ENCODE results near the gene GRIN3A.

The GRIN3A gene

GRCh38 chr9:101737705-101738565, 512 bp downstream of the GRIN3A start:
- Histone ChIP-seq H3K27me3 (ENCODE audit: control insufficient read depth in 3 of 3, insufficient read depth in 3 of 3, low read depth in 1 of 3, low read length in 3 of 3) (peaks cover 8 to 72% (median 30%) of the 10 kb centered on the region in 3 experiments), H2AK5ac (ENCODE audit: low read depth, low read length) (no peak overlapping the region), H3K4ac (ENCODE audit: low read length) (no peak overlapping the region), H3K9me3 (replicated peaks in 1 of 2; ENCODE audit: control insufficient read depth in 2 of 2, insufficient read depth in 1 of 2, low read depth in 1 of 2, low read length in 2 of 2) (peaks cover 0 to 3% of the 10 kb centered on the region in 2 donors), H2BK15ac (ENCODE audit: low read length) (no peak overlapping the region), H3K4me3 (ENCODE audit: low read length in 2 of 2) (peak overlapping the region in 1 of 2 donors; percentile 77), H3K4me1 (ENCODE audit: control insufficient read depth in 2 of 2, insufficient read depth in 1 of 2, low read depth in 1 of 2, low read length in 2 of 2) (peaks cover 0 to 7% of the 10 kb centered on the region in 2 donors), H3K23ac (ENCODE audit: low read depth, low read length, poor library complexity) (peak overlapping the region; percentile 16), H2BK120ac (ENCODE audit: low read depth, low read length) (no peak overlapping the region), H3K18ac (ENCODE audit: low read length) (no peak overlapping the region), H4K8ac (ENCODE audit: low read depth, low read length) (no peak overlapping the region), H2AFZ (ENCODE audit: low read length) (peak overlapping the region; percentile 81), H2BK12ac (ENCODE audit: low read length) (no peak overlapping the region), H2BK5ac (ENCODE audit: low read length) (no peak overlapping the region), H4K91ac (ENCODE audit: low read depth, low read length, poor library complexity) (no peak overlapping the region), H3K9ac (ENCODE audit: low read depth, low read length, poor library complexity) (no peak overlapping the region), H3K36me3 (replicated peaks in 1 of 2; ENCODE audit: control insufficient read depth in 2 of 2, insufficient read depth in 2 of 2, low read length in 2 of 2) (no peaks in the 10 kb centered on the region), H3K27ac (replicated peaks; ENCODE audit: low read length) (no peak overlapping the region), H3K4me2 (ENCODE audit: insufficient read depth, low read length, poor library complexity, severe bottlenecking) (peak overlapping the region; percentile 93), H3K14ac (ENCODE audit: low read length) (no peak overlapping the region), H3K79me1 (ENCODE audit: low read depth, low read length) (no peaks in the 10 kb centered on the region)
- peak; percentile 48 for DNase-seq (ENCODE audit: low spot score)
- WGBS, 2 donors (ENCODE audit: extremely low coverage in 2 of 2, insufficient read length in 2 of 2, insufficient replicate concordance in 1 of 2) = no CpG with 5 or more reads among the region's 78 CpGs

DNA sequence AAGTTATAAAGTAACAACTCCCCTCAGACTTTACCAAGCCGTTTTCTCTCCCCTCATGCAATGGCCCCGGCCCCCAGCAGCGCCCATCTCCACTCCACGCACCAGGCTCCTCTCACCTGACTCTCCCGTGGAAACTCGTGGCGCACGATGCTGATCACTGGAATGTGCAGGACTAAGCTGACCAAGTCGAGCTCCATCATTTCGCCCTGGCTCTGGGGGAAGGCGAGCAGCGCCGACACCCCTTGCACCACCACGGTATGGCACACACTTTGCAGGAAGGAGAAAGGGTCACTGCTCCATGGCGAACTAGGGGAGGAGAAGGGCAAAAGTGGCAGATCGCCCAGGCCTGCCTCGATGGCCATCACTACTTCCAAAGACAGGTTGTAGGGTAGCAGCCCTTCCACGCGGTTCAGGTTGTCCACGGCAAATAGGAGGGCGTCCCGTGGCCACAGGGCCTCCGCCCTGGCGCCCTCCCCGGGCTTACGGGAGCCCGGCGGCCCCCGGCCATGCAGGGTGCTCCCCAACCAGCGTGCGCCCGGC, 1.2 kb downstream of the GRIN3A start:
- H2BK120ac ChIP-seq (ENCODE audit: low read depth, low read length) = no peak overlapping the region
- H3K14ac ChIP-seq (ENCODE audit: low read length) = no peak overlapping the region
- peak overlapping the region in 1 of 2 donors; percentile 77 for H3K4me3 ChIP-seq (ENCODE audit: low read length in 2 of 2)
- peak overlapping the region; percentile 93 for H3K4me2 ChIP-seq (ENCODE audit: insufficient read depth, low read length, poor library complexity, severe bottlenecking)
- whole genome bisulfite sequencing, 2 donors (ENCODE audit: extremely low coverage in 2 of 2, insufficient read length in 2 of 2, insufficient replicate concordance in 1 of 2) = no CpG with 5 or more reads among the region's 32 CpGs
- H3K4me1 ChIP-seq (ENCODE audit: control insufficient read depth in 2 of 2, insufficient read depth in 1 of 2, low read depth in 1 of 2, low read length in 2 of 2) = peaks cover 0 to 7% of the 10 kb centered on the region in 2 donors
- H2BK5ac ChIP-seq (ENCODE audit: low read length) = no peak overlapping the region
- H3K9ac ChIP-seq (ENCODE audit: low read depth, low read length, poor library complexity) = no peak overlapping the region
- no peak overlapping the region for H4K8ac ChIP-seq (ENCODE audit: low read depth, low read length)
- peak overlapping the region; percentile 16 for H3K23ac ChIP-seq (ENCODE audit: low read depth, low read length, poor library complexity)
- H3K4ac ChIP-seq (ENCODE audit: low read length) = no peak overlapping the region
- H3K79me1 ChIP-seq (ENCODE audit: low read depth, low read length) = no peaks in the 10 kb centered on the region
- H3K9me3 ChIP-seq (replicated peaks in 1 of 2; ENCODE audit: control insufficient read depth in 2 of 2, insufficient read depth in 1 of 2, low read depth in 1 of 2, low read length in 2 of 2) = peaks cover 0 to 3% of the 10 kb centered on the region in 2 donors
- H2AFZ ChIP-seq (ENCODE audit: low read length) = no peak overlapping the region
- H3K18ac ChIP-seq (ENCODE audit: low read length) = no peak overlapping the region
- H2BK12ac ChIP-seq (ENCODE audit: low read length) = no peak overlapping the region
- no peaks in the 10 kb centered on the region for H3K36me3 ChIP-seq (replicated peaks in 1 of 2; ENCODE audit: control insufficient read depth in 2 of 2, insufficient read depth in 2 of 2, low read length in 2 of 2)
- no peak for DNase-seq (ENCODE audit: low spot score)
- H4K91ac ChIP-seq (ENCODE audit: low read depth, low read length, poor library complexity) = no peak overlapping the region
- no peak overlapping the region for H3K27ac ChIP-seq (replicated peaks; ENCODE audit: low read length)
- H3K27me3 ChIP-seq (ENCODE audit: control insufficient read depth in 3 of 3, insufficient read depth in 3 of 3, low read depth in 1 of 3, low read length in 3 of 3) = peaks cover 8 to 74% (median 30%) of the 10 kb centered on the region in 3 experiments
- H2BK15ac ChIP-seq (ENCODE audit: low read length) = no peak overlapping the region
- no peak overlapping the region for H2AK5ac ChIP-seq (ENCODE audit: low read depth, low read length)

GRCh38 chr9:101736717-101737116, 1.7 kb downstream of the GRIN3A start:
- H2BK120ac ChIP-seq (ENCODE audit: low read depth, low read length) = no peak overlapping the region
- no peak overlapping the region for H3K9ac ChIP-seq (ENCODE audit: low read depth, low read length, poor library complexity)
- H3K4me1 ChIP-seq (ENCODE audit: control insufficient read depth in 2 of 2, insufficient read depth in 1 of 2, low read depth in 1 of 2, low read length in 2 of 2) = peaks cover 0 to 7% of the 10 kb centered on the region in 2 donors
- no peak overlapping the region for H3K18ac ChIP-seq (ENCODE audit: low read length)
- no peak overlapping the region for H2AFZ ChIP-seq (ENCODE audit: low read length)
- H3K4me3 ChIP-seq (ENCODE audit: low read length in 2 of 2) = no peak overlapping the region
- H3K4me2 ChIP-seq (ENCODE audit: insufficient read depth, low read length, poor library complexity, severe bottlenecking) = no peak overlapping the region
- H3K4ac ChIP-seq (ENCODE audit: low read length) = no peak overlapping the region
- H2BK12ac ChIP-seq (ENCODE audit: low read length) = no peak overlapping the region
- peak; percentile 51 for DNase-seq (ENCODE audit: low spot score)
- no peak overlapping the region for H3K27ac ChIP-seq (replicated peaks; ENCODE audit: low read length)
- H2BK15ac ChIP-seq (ENCODE audit: low read length) = no peak overlapping the region
- no peak overlapping the region for H3K23ac ChIP-seq (ENCODE audit: low read depth, low read length, poor library complexity)
- H3K36me3 ChIP-seq (replicated peaks in 1 of 2; ENCODE audit: control insufficient read depth in 2 of 2, insufficient read depth in 2 of 2, low read length in 2 of 2) = no peaks in the 10 kb centered on the region
- no peaks in the 10 kb centered on the region for H3K79me1 ChIP-seq (ENCODE audit: low read depth, low read length)
- no CpG with 5 or more reads among the region's 14 CpGs for WGBS, 2 donors (ENCODE audit: extremely low coverage in 2 of 2, insufficient read length in 2 of 2, insufficient replicate concordance in 1 of 2)
- H3K14ac ChIP-seq (ENCODE audit: low read length) = no peak overlapping the region
- no peak overlapping the region for H2BK5ac ChIP-seq (ENCODE audit: low read length)
- H2AK5ac ChIP-seq (ENCODE audit: low read depth, low read length) = no peak overlapping the region
- H3K9me3 ChIP-seq (replicated peaks in 1 of 2; ENCODE audit: control insufficient read depth in 2 of 2, insufficient read depth in 1 of 2, low read depth in 1 of 2, low read length in 2 of 2) = peaks cover 0 to 3% of the 10 kb centered on the region in 2 donors
- no peak overlapping the region for H4K91ac ChIP-seq (ENCODE audit: low read depth, low read length, poor library complexity)
- no peak overlapping the region for H4K8ac ChIP-seq (ENCODE audit: low read depth, low read length)
- H3K27me3 ChIP-seq (ENCODE audit: control insufficient read depth in 3 of 3, insufficient read depth in 3 of 3, low read depth in 1 of 3, low read length in 3 of 3) = peaks cover 8 to 72% (median 30%) of the 10 kb centered on the region in 3 experiments

GRCh38 chr9:101731429-101731828, 7.0 kb downstream of the GRIN3A start:
- Histone ChIP-seq H3K4me2 (ENCODE audit: insufficient read depth, low read length, poor library complexity, severe bottlenecking) (no peak overlapping the region), H2AFZ (ENCODE audit: low read length) (no peak overlapping the region), H3K4ac (ENCODE audit: low read length) (no peak overlapping the region), H3K9ac (ENCODE audit: low read depth, low read length, poor library complexity) (no peak overlapping the region), H2AK5ac (ENCODE audit: low read depth, low read length) (no peak overlapping the region), H4K8ac (ENCODE audit: low read depth, low read length) (no peak overlapping the region), H3K4me3 (ENCODE audit: low read length in 2 of 2) (no peak overlapping the region), H3K27ac (replicated peaks; ENCODE audit: low read length) (no peak overlapping the region), H3K4me1 (ENCODE audit: control insufficient read depth in 2 of 2, insufficient read depth in 1 of 2, low read depth in 1 of 2, low read length in 2 of 2) (no peaks in the 10 kb centered on the region), H3K27me3 (ENCODE audit: control insufficient read depth in 3 of 3, insufficient read depth in 3 of 3, low read depth in 1 of 3, low read length in 3 of 3) (peaks cover 0 to 21% (median under 1%) of the 10 kb centered on the region in 3 experiments), H2BK120ac (ENCODE audit: low read depth, low read length) (no peak overlapping the region), H2BK12ac (ENCODE audit: low read length) (no peak overlapping the region), H3K18ac (ENCODE audit: low read length) (no peak overlapping the region), H3K9me3 (replicated peaks in 1 of 2; ENCODE audit: control insufficient read depth in 2 of 2, insufficient read depth in 1 of 2, low read depth in 1 of 2, low read length in 2 of 2) (no peaks in the 10 kb centered on the region), H3K79me1 (ENCODE audit: low read depth, low read length) (no peaks in the 10 kb centered on the region), H3K14ac (ENCODE audit: low read length) (no peak overlapping the region), H4K91ac (ENCODE audit: low read depth, low read length, poor library complexity) (no peak overlapping the region), H3K23ac (ENCODE audit: low read depth, low read length, poor library complexity) (no peak overlapping the region), H2BK5ac (ENCODE audit: low read length) (no peak overlapping the region), H2BK15ac (ENCODE audit: low read length) (no peak overlapping the region), H3K36me3 (replicated peaks in 1 of 2; ENCODE audit: control insufficient read depth in 2 of 2, insufficient read depth in 2 of 2, low read length in 2 of 2) (no peaks in the 10 kb centered on the region)
- DNase-seq (ENCODE audit: low spot score) = no peak
- no CpG with 5 or more reads among the region's 1 CpG for WGBS, 2 donors (ENCODE audit: extremely low coverage in 2 of 2, insufficient read length in 2 of 2, insufficient replicate concordance in 1 of 2)

All from neuronal stem cell (in vitro differentiated cells).